HG03060 (cell line): ENCODE results near the gene KCNK5.

Source experiments
- ATAC-seq: cut with Tn5 transposase; IDR thresholded peaks from one replicate; pipeline ENCODE4 v1.9.1; 2021; ENCODE audit warnings: low read depth, moderate number of reproducible peaks; ENCODE audit not compliant: unreplicated experiment

KCNK5 gene

GRCh38 chr6:39178804-39179203 lies 50.5 kb downstream of the KCNK5 start:
- no peak for ATAC-seq

- no peak for ATAC-seq
Measured at GRCh38 chr6:39178235-39178634, 51.0 kb downstream of the KCNK5 start.

GRCh38 chr6:39177130-39177529 lies 52.1 kb downstream of the KCNK5 start:
- ATAC-seq, result no peak

- no peak for ATAC-seq
Measured at GRCh38 chr6:39173270-39173669, 56.0 kb downstream of the KCNK5 start.

- ATAC-seq, result no peak
Measured at GRCh38 chr6:39172377-39172757, 56.9 kb downstream of the KCNK5 start.

- ATAC-seq, result no peak
Measured at GRCh38 chr6:39171489-39172376, 57.5 kb downstream of the KCNK5 start.

GRCh38 chr6:39170860-39171259 lies 58.4 kb downstream of the KCNK5 start:
- ATAC-seq, result no peak

GRCh38 chr6:39170389-39170788 lies 58.9 kb downstream of the KCNK5 start:
- no peak for ATAC-seq

- no peak for ATAC-seq
Measured at GRCh38 chr6:39169448-39170344, 59.6 kb downstream of the KCNK5 start.

- ATAC-seq, result no peak
Measured at GRCh38 chr6:39167866-39168625, 61.2 kb downstream of the KCNK5 start.

- no peak for ATAC-seq
Measured at GRCh38 chr6:39167321-39167720, 62.0 kb downstream of the KCNK5 start.

- no peak for ATAC-seq
Measured at GRCh38 chr6:39166912-39167290, 62.4 kb downstream of the KCNK5 start.

GRCh38 chr6:39166189-39166911 lies 62.9 kb downstream of the KCNK5 start:
- ATAC-seq, result no peak

GRCh38 chr6:39157511-39157910 lies 71.8 kb downstream of the KCNK5 start:
- ATAC-seq, result no peak

- ATAC-seq, result no peak
Measured at GRCh38 chr6:39156801-39157200, 72.5 kb downstream of the KCNK5 start.

GRCh38 chr6:39154705-39155104 lies 74.6 kb downstream of the KCNK5 start:
- ATAC-seq, result no peak

GRCh38 chr6:39153766-39154397 lies 75.4 kb downstream of the KCNK5 start:
- no peak for ATAC-seq

GRCh38 chr6:39152262-39152661 lies 77.0 kb downstream of the KCNK5 start:
- ATAC-seq, result no peak

- no peak for ATAC-seq
Measured at GRCh38 chr6:39151211-39151610, 78.1 kb downstream of the KCNK5 start.
